GM23338 (cell line): ENCODE data around the gene AOC2. TPM values are rescaled to one million over a fixed set of nuclear protein-coding genes. Genes with fewer than 3 reads are reported as not detected.

Experiments used
- ATAC-seq: fragments of 200-7000 bp; cut with Tn5 transposase; 3 replicates; pipeline ENCODE4 v1.9.1; 2020
- DNase-seq: peaks from one replicate; pipeline ENCODE4 v3.0.0-alpha.2; 2015; ENCODE audit warnings: low spot score
- H2AFZ ChIP-seq: fragments of 200-600 bp; sonication (generic); 2 replicates; pipeline ENCODE4 v1.8.0; 2016; ENCODE audit warnings: antibody characterized with exemption, mild to moderate bottlenecking, moderate library complexity
- H3F3A ChIP-seq: fragments of 200-600 bp; sonication (generic); replicated peaks from 2 replicates; pipeline ENCODE4 v1.8.0; 2017; ENCODE audit warnings: antibody characterized with exemption, mixed run types, low read depth
- H3K27ac ChIP-seq: fragments of 200-600 bp; sonication (generic); 2 replicates; pipeline ENCODE4 v1.6.1; 2016; ENCODE audit warnings: low read depth
- H3K27me3 ChIP-seq: fragments of 200-600 bp; sonication (generic); 2 replicates; pipeline ENCODE4 v1.8.0; 2016; ENCODE audit warnings: mild to moderate bottlenecking, mixed run types, moderate library complexity; ENCODE audit not compliant: insufficient read depth
- H3K36me3 ChIP-seq: fragments of 200-600 bp; sonication (generic); 2 replicates; pipeline ENCODE4 v1.8.0; 2016; ENCODE audit warnings: mild to moderate bottlenecking; ENCODE audit not compliant: insufficient read depth
- H3K4me1 ChIP-seq: fragments of 200-600 bp; sonication (generic); 2 replicates; pipeline ENCODE4 v1.8.0; 2016; ENCODE audit warnings: mild to moderate bottlenecking, moderate library complexity; ENCODE audit not compliant: insufficient read depth
- H3K4me2 ChIP-seq: fragments of 200-600 bp; sonication (generic); 2 replicates; pipeline ENCODE4 v1.7.1; 2017; ENCODE audit warnings: mixed run types
- H3K4me3 ChIP-seq: fragments of 200-600 bp; sonication (generic); 2 replicates; pipeline ENCODE4 v1.6.1; 2016; ENCODE audit warnings: mixed run types
- H3K79me2 ChIP-seq: fragments of 200-600 bp; sonication (generic); replicated peaks from 2 replicates; pipeline ENCODE4 v1.8.0; 2017; ENCODE audit warnings: mild to moderate bottlenecking; ENCODE audit not compliant: insufficient read depth
- H3K9me2 ChIP-seq: fragments of 200-600 bp; sonication (generic); 2 replicates; pipeline ENCODE4 v1.8.0; 2017; ENCODE audit not compliant: insufficient read depth
- H4K20me1 ChIP-seq: fragments of 200-600 bp; sonication (generic); replicated peaks from 2 replicates; pipeline ENCODE4 v1.8.0; 2017; ENCODE audit warnings: mild to moderate bottlenecking; ENCODE audit not compliant: insufficient read depth
- H3K27ac Mint-ChIP-seq: 2 replicates; pipeline ENCODE4 v1.8.0; 2020; ENCODE audit warnings: inconsistent platforms, mild to moderate bottlenecking, moderate library complexity, mixed read lengths
- H3K27me3 Mint-ChIP-seq: 3 replicates; pipeline ENCODE4 v1.8.0; 2022; ENCODE audit warnings: low read depth, mild to moderate bottlenecking, moderate library complexity, mixed read lengths, inconsistent platforms; ENCODE audit not compliant: insufficient read depth, poor library complexity
- H3K36me3 Mint-ChIP-seq: 3 replicates; pipeline ENCODE4 v1.8.0; 2021; ENCODE audit warnings: low read depth, mild to moderate bottlenecking, inconsistent platforms, moderate library complexity, mixed read lengths
- H3K4me1 Mint-ChIP-seq: 3 replicates; pipeline ENCODE4 v1.8.0; 2020; ENCODE audit warnings: mild to moderate bottlenecking, inconsistent platforms, mixed read lengths
- H3K4me3 Mint-ChIP-seq: 3 replicates; pipeline ENCODE4 v1.8.0; 2021; ENCODE audit warnings: moderate library complexity, mild to moderate bottlenecking, inconsistent platforms, mixed read lengths
- H3K9me3 Mint-ChIP-seq: 3 replicates; pipeline ENCODE4 v1.8.0; 2020; ENCODE audit warnings: moderate library complexity, mild to moderate bottlenecking, inconsistent platforms, mixed read lengths
- EZH2 ChIP-seq: fragments of 200-600 bp; sonication (generic); IDR thresholded peaks from one replicate; pipeline ENCODE4 v1.8.0; 2017; ENCODE audit warnings: antibody characterized with exemption, mild to moderate bottlenecking, low read depth; ENCODE audit not compliant: unreplicated experiment
- JUNB ChIP-seq: IDR thresholded peaks from one replicate; pipeline ENCODE4 v1.6.1; 2016; ENCODE audit warnings: antibody characterized with exemption; ENCODE audit not compliant: unreplicated experiment
- POLR2AphosphoS5 ChIP-seq: IDR thresholded peaks from 2 replicates; pipeline ENCODE4 v1.6.1; 2016; ENCODE audit warnings: antibody characterized with exemption, low read depth
- STAT1 ChIP-seq: IDR thresholded peaks from one replicate; pipeline ENCODE4 v1.6.1; 2016; ENCODE audit warnings: antibody characterized with exemption; ENCODE audit not compliant: unreplicated experiment
- ZNF114 ChIP-seq: fragments of 250-450 bp; sonication (Bioruptor Pico); IDR thresholded peaks from 2 replicates; pipeline ENCODE4 v1.5.0; 2020; ENCODE audit warnings: mild to moderate bottlenecking, moderate library complexity
- polyA plus RNA-seq: library from polyadenylated mRNA; unstranded; fragments of >200 nt; fragmentation: Nextera tagmentation; extraction: Ambion mirVana; gene quantifications from 2 replicates; pipeline ENCODE4 v1.2.1, GENCODE V29; 2016
- total RNA-seq: library from RNA; depleted of rRNA; stranded (reverse); fragments of >200 nt; shearing (Covaris generic); gene quantifications from 2 replicates; pipeline ENCODE4 v1.2.3, GENCODE V29; 2014
- TF ChIP-seq, protein P1 (sequence below): IDR thresholded peaks from one replicate; pipeline ENCODE4 v1.6.1; 2018; ENCODE audit warnings: antibody characterized with exemption; ENCODE audit not compliant: unreplicated experiment
- TF ChIP-seq, protein P2 (sequence below): fragments of 250-450 bp; sonication (Bioruptor Pico); IDR thresholded peaks from 2 replicates; pipeline ENCODE4 v1.5.0; 2020; ENCODE audit warnings: mild to moderate bottlenecking, moderate library complexity

Gene AOC2
- total and polyA plus RNA-seq, 2 experiments from 2014 or later = 2.0 to 5.8 TPM

DNA sequence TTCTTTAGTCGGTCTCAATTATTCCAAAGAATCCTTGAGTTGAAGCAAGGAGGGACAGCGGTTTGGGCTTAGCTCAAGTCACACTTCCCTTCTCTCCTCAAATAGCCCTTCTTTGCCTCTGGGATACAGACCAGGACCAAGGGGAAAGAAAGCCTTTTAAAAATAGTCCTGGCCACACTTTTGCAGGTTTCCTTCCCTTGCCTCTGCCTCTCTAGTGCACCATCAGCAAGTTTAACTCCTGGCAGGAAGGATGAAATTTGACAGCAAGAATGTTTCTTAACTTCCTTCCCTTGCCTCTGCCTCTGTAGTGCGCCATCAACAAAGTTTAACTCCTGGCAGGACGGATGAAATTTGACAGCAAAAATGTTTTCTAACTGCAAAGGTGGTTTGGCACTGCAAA is 49.0 kb downstream of the AOC2 start (continued):
- TF ChIP-seq, protein P1, sequence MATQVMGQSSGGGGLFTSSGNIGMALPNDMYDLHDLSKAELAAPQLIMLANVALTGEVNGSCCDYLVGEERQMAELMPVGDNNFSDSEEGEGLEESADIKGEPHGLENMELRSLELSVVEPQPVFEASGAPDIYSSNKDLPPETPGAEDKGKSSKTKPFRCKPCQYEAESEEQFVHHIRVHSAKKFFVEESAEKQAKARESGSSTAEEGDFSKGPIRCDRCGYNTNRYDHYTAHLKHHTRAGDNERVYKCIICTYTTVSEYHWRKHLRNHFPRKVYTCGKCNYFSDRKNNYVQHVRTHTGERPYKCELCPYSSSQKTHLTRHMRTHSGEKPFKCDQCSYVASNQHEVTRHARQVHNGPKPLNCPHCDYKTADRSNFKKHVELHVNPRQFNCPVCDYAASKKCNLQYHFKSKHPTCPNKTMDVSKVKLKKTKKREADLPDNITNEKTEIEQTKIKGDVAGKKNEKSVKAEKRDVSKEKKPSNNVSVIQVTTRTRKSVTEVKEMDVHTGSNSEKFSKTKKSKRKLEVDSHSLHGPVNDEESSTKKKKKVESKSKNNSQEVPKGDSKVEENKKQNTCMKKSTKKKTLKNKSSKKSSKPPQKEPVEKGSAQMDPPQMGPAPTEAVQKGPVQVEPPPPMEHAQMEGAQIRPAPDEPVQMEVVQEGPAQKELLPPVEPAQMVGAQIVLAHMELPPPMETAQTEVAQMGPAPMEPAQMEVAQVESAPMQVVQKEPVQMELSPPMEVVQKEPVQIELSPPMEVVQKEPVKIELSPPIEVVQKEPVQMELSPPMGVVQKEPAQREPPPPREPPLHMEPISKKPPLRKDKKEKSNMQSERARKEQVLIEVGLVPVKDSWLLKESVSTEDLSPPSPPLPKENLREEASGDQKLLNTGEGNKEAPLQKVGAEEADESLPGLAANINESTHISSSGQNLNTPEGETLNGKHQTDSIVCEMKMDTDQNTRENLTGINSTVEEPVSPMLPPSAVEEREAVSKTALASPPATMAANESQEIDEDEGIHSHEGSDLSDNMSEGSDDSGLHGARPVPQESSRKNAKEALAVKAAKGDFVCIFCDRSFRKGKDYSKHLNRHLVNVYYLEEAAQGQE = no peak
- no peak for TF ChIP-seq ZNF114 (CRISPR knock-in tag)

DNA sequence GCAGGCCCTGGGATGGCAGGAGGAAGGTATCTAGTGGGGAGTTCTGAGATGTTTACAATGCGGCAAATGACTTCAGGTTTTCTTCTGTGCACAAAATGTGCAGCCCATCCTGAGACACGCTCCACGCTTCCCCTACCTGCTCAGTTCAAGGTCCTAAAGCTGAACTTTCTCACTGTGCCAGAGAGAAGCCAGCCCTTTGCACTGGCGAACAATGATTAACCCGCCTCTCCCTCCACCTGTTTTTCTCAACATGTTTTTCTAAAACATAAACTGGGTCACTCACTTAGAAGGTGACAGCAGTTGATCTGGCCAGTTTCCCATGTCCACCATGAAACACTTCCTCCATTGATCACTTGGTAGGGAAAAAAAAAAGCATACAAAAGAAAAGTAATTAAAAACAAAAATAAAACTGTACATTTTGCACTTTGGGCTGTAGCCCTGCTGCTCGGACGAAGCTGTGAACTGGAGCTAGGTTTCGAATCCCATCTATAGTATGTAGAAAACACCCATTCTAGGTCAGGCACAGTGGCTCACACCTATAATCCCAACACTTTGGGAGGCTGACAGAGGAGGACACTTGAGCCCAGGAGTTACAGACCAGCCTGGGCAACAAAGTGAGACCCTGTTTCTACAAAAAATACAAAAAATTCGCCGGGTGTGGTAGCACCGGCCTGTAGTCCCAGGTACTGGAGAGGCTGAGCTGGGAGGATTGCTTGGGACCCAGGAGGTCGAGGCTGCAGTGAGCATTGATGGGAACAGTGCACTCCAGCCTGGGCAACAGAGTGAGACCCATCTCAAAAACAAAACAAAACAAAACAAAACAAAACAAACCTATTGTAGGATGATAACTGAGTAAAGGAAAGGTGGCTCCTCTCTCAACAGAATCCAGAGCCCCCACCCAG is 50.2 kb downstream of the AOC2 start:
- Mint-ChIP-seq H3K27ac (no peak overlapping the region), H3K36me3 (no peaks in the 10 kb centered on the region), H3K9me3 (peaks cover 2% of the 10 kb centered on the region; the same call in 1 of the 3 replicates), H3K27me3 (peaks cover 6% of the 10 kb centered on the region), H3K4me3 (no peak overlapping the region), H3K4me1 (peaks cover 14% of the 10 kb centered on the region)
- H3K79me2 ChIP-seq = no peaks in the 10 kb centered on the region
- no peak overlapping the region for H3K4me3 ChIP-seq
- no peak overlapping the region for H2AFZ ChIP-seq
- H3K9me2 ChIP-seq = no peaks in the 10 kb centered on the region
- ATAC-seq (no peak), DNase-seq (no peak)
- TF ChIP-seq, protein P2, sequence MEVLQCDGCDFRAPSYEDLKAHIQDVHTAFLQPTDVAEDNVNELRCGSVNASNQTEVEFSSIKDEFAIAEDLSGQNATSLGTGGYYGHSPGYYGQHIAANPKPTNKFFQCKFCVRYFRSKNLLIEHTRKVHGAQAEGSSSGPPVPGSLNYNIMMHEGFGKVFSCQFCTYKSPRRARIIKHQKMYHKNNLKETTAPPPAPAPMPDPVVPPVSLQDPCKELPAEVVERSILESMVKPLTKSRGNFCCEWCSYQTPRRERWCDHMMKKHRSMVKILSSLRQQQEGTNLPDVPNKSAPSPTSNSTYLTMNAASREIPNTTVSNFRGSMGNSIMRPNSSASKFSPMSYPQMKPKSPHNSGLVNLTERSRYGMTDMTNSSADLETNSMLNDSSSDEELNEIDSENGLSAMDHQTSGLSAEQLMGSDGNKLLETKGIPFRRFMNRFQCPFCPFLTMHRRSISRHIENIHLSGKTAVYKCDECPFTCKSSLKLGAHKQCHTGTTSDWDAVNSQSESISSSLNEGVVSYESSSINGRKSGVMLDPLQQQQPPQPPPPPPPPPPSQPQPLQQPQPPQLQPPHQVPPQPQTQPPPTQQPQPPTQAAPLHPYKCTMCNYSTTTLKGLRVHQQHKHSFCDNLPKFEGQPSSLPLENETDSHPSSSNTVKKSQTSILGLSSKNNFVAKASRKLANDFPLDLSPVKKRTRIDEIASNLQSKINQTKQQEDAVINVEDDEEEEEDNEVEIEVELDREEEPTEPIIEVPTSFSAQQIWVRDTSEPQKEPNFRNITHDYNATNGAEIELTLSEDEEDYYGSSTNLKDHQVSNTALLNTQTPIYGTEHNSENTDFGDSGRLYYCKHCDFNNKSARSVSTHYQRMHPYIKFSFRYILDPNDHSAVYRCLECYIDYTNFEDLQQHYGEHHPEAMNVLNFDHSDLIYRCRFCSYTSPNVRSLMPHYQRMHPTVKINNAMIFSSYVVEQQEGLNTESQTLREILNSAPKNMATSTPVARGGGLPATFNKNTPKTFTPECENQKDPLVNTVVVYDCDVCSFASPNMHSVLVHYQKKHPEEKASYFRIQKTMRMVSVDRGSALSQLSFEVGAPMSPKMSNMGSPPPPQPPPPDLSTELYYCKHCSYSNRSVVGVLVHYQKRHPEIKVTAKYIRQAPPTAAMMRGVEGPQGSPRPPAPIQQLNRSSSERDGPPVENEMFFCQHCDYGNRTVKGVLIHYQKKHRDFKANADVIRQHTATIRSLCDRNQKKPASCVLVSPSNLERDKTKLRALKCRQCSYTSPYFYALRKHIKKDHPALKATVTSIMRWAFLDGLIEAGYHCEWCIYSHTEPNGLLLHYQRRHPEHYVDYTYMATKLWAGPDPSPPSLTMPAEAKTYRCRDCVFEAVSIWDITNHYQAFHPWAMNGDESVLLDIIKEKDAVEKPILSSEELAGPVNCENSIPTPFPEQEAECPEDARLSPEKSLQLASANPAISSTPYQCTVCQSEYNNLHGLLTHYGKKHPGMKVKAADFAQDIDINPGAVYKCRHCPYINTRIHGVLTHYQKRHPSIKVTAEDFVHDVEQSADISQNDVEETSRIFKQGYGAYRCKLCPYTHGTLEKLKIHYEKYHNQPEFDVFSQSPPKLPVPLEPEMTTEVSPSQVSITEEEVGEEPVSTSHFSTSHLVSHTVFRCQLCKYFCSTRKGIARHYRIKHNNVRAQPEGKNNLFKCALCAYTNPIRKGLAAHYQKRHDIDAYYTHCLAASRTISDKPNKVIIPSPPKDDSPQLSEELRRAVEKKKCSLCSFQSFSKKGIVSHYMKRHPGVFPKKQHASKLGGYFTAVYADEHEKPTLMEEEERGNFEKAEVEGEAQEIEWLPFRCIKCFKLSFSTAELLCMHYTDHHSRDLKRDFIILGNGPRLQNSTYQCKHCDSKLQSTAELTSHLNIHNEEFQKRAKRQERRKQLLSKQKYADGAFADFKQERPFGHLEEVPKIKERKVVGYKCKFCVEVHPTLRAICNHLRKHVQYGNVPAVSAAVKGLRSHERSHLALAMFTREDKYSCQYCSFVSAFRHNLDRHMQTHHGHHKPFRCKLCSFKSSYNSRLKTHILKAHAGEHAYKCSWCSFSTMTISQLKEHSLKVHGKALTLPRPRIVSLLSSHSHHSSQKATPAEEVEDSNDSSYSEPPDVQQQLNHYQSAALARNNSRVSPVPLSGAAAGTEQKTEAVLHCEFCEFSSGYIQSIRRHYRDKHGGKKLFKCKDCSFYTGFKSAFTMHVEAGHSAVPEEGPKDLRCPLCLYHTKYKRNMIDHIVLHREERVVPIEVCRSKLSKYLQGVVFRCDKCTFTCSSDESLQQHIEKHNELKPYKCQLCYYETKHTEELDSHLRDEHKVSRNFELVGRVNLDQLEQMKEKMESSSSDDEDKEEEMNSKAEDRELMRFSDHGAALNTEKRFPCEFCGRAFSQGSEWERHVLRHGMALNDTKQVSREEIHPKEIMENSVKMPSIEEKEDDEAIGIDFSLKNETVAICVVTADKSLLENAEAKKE = no peak
- TF ChIP-seq EZH2 (no peak), JUNB (no peak), STAT1 (no peak), POLR2AphosphoS5 (no peak)
- TF ChIP-seq, protein P1 = no peak
- H3K36me3 ChIP-seq = no peaks in the 10 kb centered on the region
- H3K27me3 ChIP-seq = no peaks in the 10 kb centered on the region
- H3K27ac ChIP-seq = no peak overlapping the region
- no peak overlapping the region for H3K4me2 ChIP-seq
- no peaks in the 10 kb centered on the region for H3F3A ChIP-seq
- peaks cover 17% of the 10 kb centered on the region for H3K4me1 ChIP-seq
- H4K20me1 ChIP-seq = no peaks in the 10 kb centered on the region
